ACC112 (cell line): ENCODE results near the gene LIMA1.

Experiments
- H2AFZ ChIP-seq: fragments of 200-600 bp; sonication (generic); one replicate; pipeline ENCODE4 v1.6.0; 2017; ENCODE audit warnings: antibody characterized with exemption, low read length; ENCODE audit not compliant: unreplicated experiment
- H3K27ac ChIP-seq: fragments of 200-600 bp; sonication (generic); 2 replicates; pipeline ENCODE4 v1.5.1; 2014; ENCODE audit warnings: low read depth, mild to moderate bottlenecking, antibody characterized with exemption, low read length, moderate library complexity
- H3K27me3 ChIP-seq: fragments of 200-600 bp; sonication (generic); 2 replicates; pipeline ENCODE4 v1.6.1; 2014; ENCODE audit warnings: mild to moderate bottlenecking, antibody characterized with exemption, low read length, moderate library complexity, mixed read lengths; ENCODE audit not compliant: insufficient read depth
- H3K36me3 ChIP-seq: fragments of 200-600 bp; sonication (generic); 2 replicates; pipeline ENCODE4 v1.6.1; 2016; ENCODE audit warnings: mild to moderate bottlenecking, antibody characterized with exemption, low read length, moderate library complexity, mixed read lengths; ENCODE audit not compliant: insufficient read depth
- H3K4me1 ChIP-seq: fragments of 200-600 bp; sonication (generic); one replicate; pipeline ENCODE4 v1.6.1; 2016; ENCODE audit warnings: low read length, mixed read lengths; ENCODE audit not compliant: insufficient read depth, unreplicated experiment, control insufficient read depth
- H3K4me3 ChIP-seq: fragments of 200-600 bp; sonication (generic); 2 replicates; pipeline ENCODE4 v1.5.1; 2014; ENCODE audit warnings: mild to moderate bottlenecking, low read depth, low read length
- H3K79me2 ChIP-seq: fragments of 200-600 bp; sonication (generic); one replicate; pipeline ENCODE4 v1.6.0; 2016; ENCODE audit warnings: low read length; ENCODE audit not compliant: control insufficient read depth, unreplicated experiment, insufficient read depth

LIMA1 gene

GRCh38 chr12:50147281-50147680 lies 136.0 kb downstream of the LIMA1 start:
- no peak overlapping the region for H2AFZ ChIP-seq
- H3K4me3 ChIP-seq: no peak overlapping the region
- no peaks in the 10 kb centered on the region for H3K4me1 ChIP-seq
- 0 out of 2 replicates have a peak, but pooled peaks cover 8% of the 10 kb centered on the region for H3K36me3 ChIP-seq
- no peaks in the 10 kb centered on the region for H3K27me3 ChIP-seq
- H3K79me2 ChIP-seq: peaks cover 34% of the 10 kb centered on the region
- H3K27ac ChIP-seq: no peak overlapping the region

DNA sequence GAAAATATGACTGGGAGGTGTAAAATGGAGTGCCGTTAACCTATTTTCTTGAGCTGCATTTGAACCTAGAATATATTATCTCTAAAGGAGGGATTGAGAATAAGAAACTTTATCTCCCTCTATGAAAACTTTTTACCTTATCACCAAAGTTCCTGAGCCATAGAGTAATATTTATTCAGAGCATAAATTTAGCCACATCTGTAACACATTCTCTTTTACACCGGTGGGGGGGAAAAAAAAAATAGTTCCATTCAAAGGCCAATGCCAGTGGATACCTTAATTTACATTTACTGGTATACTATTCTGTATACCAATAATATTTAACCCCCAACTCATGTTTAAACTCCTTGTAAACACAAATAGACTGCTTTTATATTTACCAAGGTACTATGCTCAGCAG lies 137.9 kb downstream of the LIMA1 start:
- Histone ChIP-seq H3K79me2 (peaks cover 24% of the 10 kb centered on the region), H3K27ac (no peak overlapping the region)

GRCh38 chr12:50142993-50143392 lies 140.3 kb downstream of the LIMA1 start:
- H3K4me3 ChIP-seq: no peak overlapping the region
- no peaks in the 10 kb centered on the region for H3K4me1 ChIP-seq
- peaks cover 13% of the 10 kb centered on the region for H3K79me2 ChIP-seq
- 0 out of 2 replicates have a peak, but pooled peaks cover 14% of the 10 kb centered on the region for H3K36me3 ChIP-seq
- H2AFZ ChIP-seq: no peak overlapping the region
- no peak overlapping the region for H3K27ac ChIP-seq
- H3K27me3 ChIP-seq: no peaks in the 10 kb centered on the region

More for the DNA sequence above, 137.9 kb downstream of the LIMA1 start:
- H3K36me3 ChIP-seq: 0 out of 2 replicates have a peak, but pooled peaks cover 12% of the 10 kb centered on the region
- H3K4me3 ChIP-seq: no peak overlapping the region
- no peaks in the 10 kb centered on the region for H3K27me3 ChIP-seq
- no peak overlapping the region for H2AFZ ChIP-seq
- no peaks in the 10 kb centered on the region for H3K4me1 ChIP-seq

GRCh38 chr12:50132505-50133135 lies 150.7 kb downstream of the LIMA1 start:
- Histone ChIP-seq H3K27me3 (no peaks in the 10 kb centered on the region), H3K36me3 (peaks cover 22% of the 10 kb centered on the region; the same call in 1 of the 2 replicates), H3K79me2 (no peaks in the 10 kb centered on the region), H3K27ac (no peak overlapping the region), H2AFZ (no peak overlapping the region), H3K4me1 (peaks cover 4% of the 10 kb centered on the region), H3K4me3 (no peak overlapping the region)

DNA sequence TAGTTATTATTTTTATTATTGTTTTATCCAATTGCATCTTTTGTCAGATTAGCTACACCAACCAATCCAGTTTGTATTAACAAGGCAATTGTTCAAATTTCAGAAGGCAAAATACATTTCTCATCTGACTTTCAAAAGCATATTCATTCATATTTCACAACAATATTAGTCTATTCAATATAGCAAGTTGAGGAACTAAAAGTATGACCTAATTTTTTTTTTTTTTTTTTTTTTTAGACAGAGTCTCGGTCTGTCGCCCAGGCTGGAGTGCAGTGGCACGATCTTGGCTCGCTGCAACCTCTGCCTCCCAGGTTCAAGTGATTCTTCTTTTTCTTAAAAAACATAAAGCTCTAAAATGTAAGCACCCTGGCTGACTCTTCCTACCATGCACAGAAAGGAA lies 154.0 kb downstream of the LIMA1 start:
- peaks cover 19% of the 10 kb centered on the region; the same call in 1 of the 2 replicates for H3K36me3 ChIP-seq
- H3K4me3 ChIP-seq: no peak overlapping the region
- H3K27ac ChIP-seq: no peak overlapping the region

DNA sequence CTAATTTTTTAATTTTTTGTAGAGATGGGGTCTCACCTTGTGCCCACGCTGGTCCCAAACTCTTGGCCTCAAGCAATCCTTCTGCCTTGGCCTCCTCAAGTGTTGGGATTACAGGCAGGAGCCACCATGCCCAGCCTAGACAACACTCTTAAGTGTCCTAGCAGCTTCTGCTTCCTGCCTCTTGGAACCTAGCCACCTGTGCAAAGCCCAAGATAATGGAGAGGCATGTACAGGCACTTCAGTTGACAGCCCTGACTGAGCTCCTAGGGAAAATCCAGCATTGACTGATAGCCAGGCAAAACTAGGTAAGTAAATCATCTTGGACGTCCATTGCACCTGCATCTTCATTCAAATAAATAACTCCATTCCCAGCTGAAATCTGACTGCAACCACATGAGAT lies 155.8 kb downstream of the LIMA1 start:
- Histone ChIP-seq H3K4me3 (no peak overlapping the region), H2AFZ (no peak overlapping the region), H3K36me3 (peaks cover 19% of the 10 kb centered on the region; the same call in 1 of the 2 replicates), H3K27ac (no peak overlapping the region), H3K4me1 (no peaks in the 10 kb centered on the region), H3K79me2 (no peaks in the 10 kb centered on the region), H3K27me3 (no peaks in the 10 kb centered on the region)

More for the DNA sequence above, 154.0 kb downstream of the LIMA1 start:
- Histone ChIP-seq H2AFZ (no peak overlapping the region), H3K4me1 (no peaks in the 10 kb centered on the region), H3K79me2 (no peaks in the 10 kb centered on the region), H3K27me3 (no peaks in the 10 kb centered on the region)
